ENCODE data around the gene AAK1. TPM values are rescaled to one million over a fixed set of nuclear protein-coding genes. Genes with fewer than 3 reads are reported as not detected.
"Not testable (repeated sequence)": the region's sequence is repeated elsewhere in the genome, so short reads cannot be mapped to it uniquely, and the experiment has no call there.

AAK1 gene
- total RNA-seq, 6 experiments from 2014 or later, result 96.6 to 123 (median 108) TPM

DNA sequence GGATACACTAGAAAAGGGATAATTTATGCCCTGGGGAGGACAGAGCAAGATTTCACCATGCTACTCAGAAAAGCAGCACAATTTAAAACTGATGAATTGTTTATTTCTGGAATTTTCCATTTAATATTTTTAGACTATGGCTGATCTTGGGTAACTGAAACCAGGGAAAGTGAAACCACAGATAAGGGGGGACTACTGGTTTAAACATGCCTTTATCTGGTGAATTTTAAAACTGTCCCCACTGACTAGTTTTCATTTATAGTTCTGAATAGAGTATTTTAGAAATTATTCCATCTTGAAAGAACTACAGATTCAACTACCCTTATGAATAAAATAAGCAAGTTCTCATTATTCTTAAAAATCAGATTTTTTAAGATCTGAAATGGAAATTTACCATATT, 221.3 kb downstream of the AAK1 start:
- H3K4me3 Mint-ChIP-seq, result no peak overlapping the region
- TF ChIP-seq, protein P1, sequence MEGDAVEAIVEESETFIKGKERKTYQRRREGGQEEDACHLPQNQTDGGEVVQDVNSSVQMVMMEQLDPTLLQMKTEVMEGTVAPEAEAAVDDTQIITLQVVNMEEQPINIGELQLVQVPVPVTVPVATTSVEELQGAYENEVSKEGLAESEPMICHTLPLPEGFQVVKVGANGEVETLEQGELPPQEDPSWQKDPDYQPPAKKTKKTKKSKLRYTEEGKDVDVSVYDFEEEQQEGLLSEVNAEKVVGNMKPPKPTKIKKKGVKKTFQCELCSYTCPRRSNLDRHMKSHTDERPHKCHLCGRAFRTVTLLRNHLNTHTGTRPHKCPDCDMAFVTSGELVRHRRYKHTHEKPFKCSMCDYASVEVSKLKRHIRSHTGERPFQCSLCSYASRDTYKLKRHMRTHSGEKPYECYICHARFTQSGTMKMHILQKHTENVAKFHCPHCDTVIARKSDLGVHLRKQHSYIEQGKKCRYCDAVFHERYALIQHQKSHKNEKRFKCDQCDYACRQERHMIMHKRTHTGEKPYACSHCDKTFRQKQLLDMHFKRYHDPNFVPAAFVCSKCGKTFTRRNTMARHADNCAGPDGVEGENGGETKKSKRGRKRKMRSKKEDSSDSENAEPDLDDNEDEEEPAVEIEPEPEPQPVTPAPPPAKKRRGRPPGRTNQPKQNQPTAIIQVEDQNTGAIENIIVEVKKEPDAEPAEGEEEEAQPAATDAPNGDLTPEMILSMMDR (IDR thresholded peaks at IDR 0.05), result no peak
- no peak for DNase-seq
- H3K36me3 Mint-ChIP-seq (ENCODE audit: low read depth), result peaks cover 5% of the 10 kb centered on the region; the same call in 1 of the 2 replicates
- no peak overlapping the region for H3K27ac Mint-ChIP-seq
- no peaks in the 10 kb centered on the region for H3K4me1 Mint-ChIP-seq (ENCODE audit: low read depth)
- no peaks in the 10 kb centered on the region for H3K9me3 Mint-ChIP-seq
- H3K27me3 Mint-ChIP-seq (ENCODE audit: insufficient read depth), result no peaks in the 10 kb centered on the region

DNA sequence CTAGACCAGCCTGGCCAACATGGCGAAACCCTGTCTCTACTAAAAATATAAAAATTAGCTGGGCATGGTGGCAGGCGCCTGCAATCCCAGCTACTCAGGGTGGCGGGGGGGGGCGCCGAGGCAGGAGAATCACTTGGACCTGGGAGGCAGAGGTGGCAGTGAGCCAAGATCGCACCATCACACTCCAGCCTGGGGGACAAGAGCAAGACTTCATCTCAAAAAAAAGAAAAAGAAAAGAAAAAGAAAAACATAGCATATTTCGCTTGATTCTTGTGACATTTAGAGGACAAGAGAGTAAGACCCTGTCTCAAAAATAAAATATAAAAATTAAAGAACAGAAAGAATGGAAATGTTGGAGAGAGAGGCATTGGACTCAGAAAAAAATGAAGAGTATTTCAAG, 224.4 kb downstream of the AAK1 start:
- H3K36me3 Mint-ChIP-seq (ENCODE audit: low read depth); H3K9me3 Mint-ChIP-seq; H3K4me3 Mint-ChIP-seq; H3K27ac Mint-ChIP-seq; H3K4me1 Mint-ChIP-seq (ENCODE audit: low read depth); DNase-seq; H3K27me3 Mint-ChIP-seq (ENCODE audit: insufficient read depth): not testable (repeated sequence)

GRCh38 chr2:69416147-69416546, 227.4 kb downstream of the AAK1 start:
- Mint-ChIP-seq H3K9me3 (no peaks in the 10 kb centered on the region), H3K27ac (no peak overlapping the region), H3K27me3 (ENCODE audit: insufficient read depth) (no peaks in the 10 kb centered on the region), H3K36me3 (ENCODE audit: low read depth) (peaks cover 5% of the 10 kb centered on the region; the same call in 1 of the 2 replicates), H3K4me3 (no peak overlapping the region), H3K4me1 (ENCODE audit: low read depth) (no peaks in the 10 kb centered on the region)
- TF ChIP-seq, protein P1 (IDR thresholded peaks at IDR 0.05), result no peak
- DNase-seq, result no peak

Other genes with a start within 250 kb of the AAK1 start
- gene NFU1, start 206.3 kb downstream of the AAK1 start, total RNA-seq (2021; fragmentation: NEBNext Ultra II Directional; extraction: Animal tissue kit (Norgen Biotek cat#: 25700)), result 10 to 100 TPM; 60.8 to 76.4 (median 71.6) TPM
- gene ANXA4, start 98.4 kb upstream of the AAK1 start, total RNA-seq (2021; fragmentation: NEBNext Ultra II Directional; extraction: Animal tissue kit (Norgen Biotek cat#: 25700)), result 100 to 1,000 TPM in 1 of 6 experiments, 10 to 100 TPM in 5; 92.8 to 112 (median 96.1) TPM
- gene GMCL1, start 185.9 kb upstream of the AAK1 start, total RNA-seq (2021; fragmentation: NEBNext Ultra II Directional; extraction: Animal tissue kit (Norgen Biotek cat#: 25700)), result 10 to 100 TPM in 2 of 6 experiments, 1 to 10 TPM in 4; 6.5 to 11.2 (median 7.7) TPM

Data from HFFc6 (cell line).